ENCODE data around the gene APOM. TPM values are rescaled to one million over a fixed set of nuclear protein-coding genes. Genes with fewer than 3 reads are reported as not detected.

Gene APOM
- total RNA-seq, 4 donors from 2014 or later, result 0.67 to 2.1 (median 1.1) TPM

DNA sequence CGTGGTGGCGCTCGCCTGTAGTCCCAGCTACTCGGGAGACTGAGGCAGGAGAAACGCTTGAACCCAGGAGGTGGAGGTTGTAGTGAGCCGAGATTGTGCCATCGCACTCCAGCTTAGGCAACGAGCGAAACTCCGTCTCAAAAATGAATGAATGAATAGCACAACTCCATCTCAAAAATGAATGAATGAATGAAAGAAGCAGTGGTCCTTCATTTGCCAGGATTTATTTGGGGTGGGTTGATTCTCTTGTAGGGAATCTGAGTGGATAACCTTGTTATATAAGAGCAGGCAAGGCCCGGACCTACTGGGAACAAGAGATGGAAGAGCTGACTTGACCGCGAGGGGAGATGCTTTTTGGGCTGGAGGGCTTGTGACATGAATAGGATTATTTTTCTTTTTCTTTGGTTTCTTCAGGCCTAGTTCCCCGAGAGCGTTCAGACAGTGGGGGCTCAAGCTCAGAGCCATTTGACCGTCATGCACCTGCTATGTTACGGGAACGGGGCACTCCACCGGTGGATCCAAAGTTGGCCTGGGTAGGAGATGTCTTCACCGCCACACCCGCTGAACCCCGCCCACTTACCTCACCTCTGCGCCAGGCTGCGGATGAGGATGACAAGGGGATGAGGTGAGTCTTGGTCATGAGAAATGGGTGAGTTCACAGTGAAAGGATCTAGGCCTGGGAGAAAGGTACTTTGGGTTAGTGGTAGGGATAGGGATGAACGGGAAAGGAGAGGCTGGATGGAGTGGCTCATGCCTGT, 25.3 kb upstream of the APOM start:
- no peak for TF ChIP-seq CTCF (IDR thresholded peaks at IDR 0.05)
- TF ChIP-seq POLR2A (IDR thresholded peaks at IDR 0.05), result no peak
- Histone ChIP-seq H3K9me3 (no peaks in the 10 kb centered on the region), H3K4me3 (no peak overlapping the region), H3K27ac (no peak overlapping the region), H3K36me3 (peaks cover 79 to 100% (median 85%) of the 10 kb centered on the region in 3 donors), H3K4me1 (no peaks in the 10 kb centered on the region), H3K27me3 (no peaks in the 10 kb centered on the region)
- no peak for DNase-seq
- intact Hi-C loops (cut with DNase I), result no loop called here
- 84 to 86% methylated on average over 22 to 25 of the region's 25 CpGs for WGBS, 2 donors

GRCh38 chr6:31631209-31631608, 24.5 kb upstream of the APOM start:
- Histone ChIP-seq H3K27ac (no peak overlapping the region), H3K9me3 (no peaks in the 10 kb centered on the region), H3K27me3 (no peaks in the 10 kb centered on the region), H3K4me1 (no peaks in the 10 kb centered on the region), H3K4me3 (no peak overlapping the region), H3K36me3 (peaks cover 78 to 100% (median 84%) of the 10 kb centered on the region in 3 donors)
- TF ChIP-seq POLR2A (IDR thresholded peaks at IDR 0.05) (no peak), CTCF (IDR thresholded peaks at IDR 0.05) (no peak)
- no peak for DNase-seq
- 78 to 91% methylated on average over 8 of the region's 16 CpGs for WGBS, 2 donors
- intact Hi-C loops (cut with DNase I), result no loop called here

GRCh38 chr6:31631681-31632278, 23.9 kb upstream of the APOM start:
- H3K36me3 ChIP-seq, result peaks cover 80 to 100% (median 84%) of the 10 kb centered on the region in 3 donors
- TF ChIP-seq CTCF (IDR thresholded peaks at IDR 0.05), result no peak
- TF ChIP-seq POLR2A (IDR thresholded peaks at IDR 0.05), result no peak
- no peaks in the 10 kb centered on the region for H3K4me1 ChIP-seq
- 76 to 88% methylated on average over 6 to 9 of the region's 32 CpGs for WGBS, 2 donors
- no peaks in the 10 kb centered on the region for H3K27me3 ChIP-seq
- H3K9me3 ChIP-seq, result no peaks in the 10 kb centered on the region
- intact Hi-C loops (cut with DNase I), result no loop called here
- DNase-seq, result no peak
- H3K27ac ChIP-seq, result no peak overlapping the region
- H3K4me3 ChIP-seq, result no peak overlapping the region

GRCh38 chr6:31632279-31632946, 23.3 kb upstream of the APOM start:
- intact Hi-C loops (cut with DNase I), result no loop called here
- H3K4me1 ChIP-seq, result no peaks in the 10 kb centered on the region
- WGBS, 2 donors, result 82 to 89% methylated on average over 8 to 17 of the region's 26 CpGs
- H3K27me3 ChIP-seq, result no peaks in the 10 kb centered on the region
- H3K9me3 ChIP-seq, result no peaks in the 10 kb centered on the region
- H3K4me3 ChIP-seq, result no peak overlapping the region
- peaks cover 73 to 100% (median 86%) of the 10 kb centered on the region in 3 donors for H3K36me3 ChIP-seq
- no peak for DNase-seq
- TF ChIP-seq CTCF (IDR thresholded peaks at IDR 0.05) (no peak), POLR2A (IDR thresholded peaks at IDR 0.05) (no peak)
- no peak overlapping the region for H3K27ac ChIP-seq

DNA sequence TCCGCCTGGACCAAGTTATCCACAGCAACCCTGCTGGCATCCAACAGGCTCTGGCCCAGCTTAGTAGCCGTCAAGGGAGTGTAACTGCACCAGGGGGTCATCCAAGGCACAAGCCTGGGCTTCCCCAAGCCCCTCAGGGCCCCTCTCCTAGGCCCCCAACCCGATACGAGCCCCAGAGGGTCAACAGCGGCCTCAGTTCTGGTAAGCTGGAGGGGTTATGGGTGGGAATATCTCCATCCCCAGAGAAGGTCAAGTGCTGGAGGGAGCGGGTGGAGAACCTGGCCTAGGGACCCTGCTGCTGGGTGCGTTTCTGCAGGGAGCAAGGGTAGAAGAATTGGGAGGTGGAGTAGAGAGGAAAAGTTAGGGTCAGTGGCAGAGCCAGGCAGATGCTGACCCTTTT, 22.2 kb upstream of the APOM start:
- Histone ChIP-seq H3K27me3 (no peaks in the 10 kb centered on the region), H3K27ac (no peak overlapping the region), H3K4me3 (no peak overlapping the region), H3K36me3 (peaks cover 63 to 100% (median 79%) of the 10 kb centered on the region in 3 donors), H3K4me1 (no peaks in the 10 kb centered on the region), H3K9me3 (no peaks in the 10 kb centered on the region)
- TF ChIP-seq POLR2A (IDR thresholded peaks at IDR 0.05), result no peak
- TF ChIP-seq CTCF (IDR thresholded peaks at IDR 0.05), result no peak
- WGBS, 2 donors, result 71 to 83% methylated on average over 1 of the region's 7 CpGs
- no peak for DNase-seq
- intact Hi-C loops (cut with DNase I), result no loop called here

Data from esophagus squamous epithelium (tissue), 5 donors.